Neural cell (in vitro differentiated cells): Measurements from ENCODE around the gene COL19A1. TPM values are rescaled to one million over a fixed set of nuclear protein-coding genes. Genes with fewer than 3 reads are reported as not detected.

ENCODE experiments used
- H2AFZ ChIP-seq: fragments of 200-600, 300-800 bp; sonication (generic), shearing (Covaris generic); 2 replicates; pipeline ENCODE4 v1.6.0; 2014; ENCODE audit warnings: low read depth, mild to moderate bottlenecking, antibody characterized with exemption, low read length, moderate library complexity
- H3F3A ChIP-seq: fragments of 200-600 bp; shearing (Covaris generic); 2 replicates; pipeline ENCODE4 v1.6.1; 2016; ENCODE audit warnings: mild to moderate bottlenecking, moderate library complexity, mixed read lengths, antibody characterized with exemption, low read length; ENCODE audit not compliant: insufficient read depth, poor library complexity, severe bottlenecking
- H3K27ac ChIP-seq: fragments of 200-600, 300-800 bp; sonication (generic), shearing (Covaris generic); 2 replicates; pipeline ENCODE4 v1.5.1; 2014; ENCODE audit warnings: mild to moderate bottlenecking, low read length, moderate library complexity
- H3K27me3 ChIP-seq: fragments of 300-800, 200-600 bp; sonication (generic), shearing (Covaris generic); 2 replicates; pipeline ENCODE4 v1.6.0; 2014; ENCODE audit warnings: mild to moderate bottlenecking, low read depth, low read length, moderate library complexity; ENCODE audit not compliant: insufficient read depth
- H3K36me3 ChIP-seq: fragments of 300-800, 200-600 bp; sonication (generic), shearing (Covaris generic); 2 replicates; pipeline ENCODE4 v1.5.1; 2014; ENCODE audit warnings: mild to moderate bottlenecking, antibody characterized with exemption, low read length, moderate library complexity; ENCODE audit not compliant: insufficient read depth
- H3K4me2 ChIP-seq: fragments of 300-800, 200-600 bp; sonication (generic), shearing (Covaris generic); 2 replicates; pipeline ENCODE4 v1.6.0; 2014; ENCODE audit warnings: mild to moderate bottlenecking, low read length
- H3K4me3 ChIP-seq: fragments of 300-800, 200-600 bp; sonication (generic), shearing (Covaris generic); 2 replicates; pipeline ENCODE4 v1.5.1; 2014; ENCODE audit warnings: mild to moderate bottlenecking, low read length, moderate library complexity
- H3K79me2 ChIP-seq: fragments of 200-600 bp; shearing (Covaris generic); replicated peaks from 2 replicates; pipeline ENCODE4 v1.6.0; 2014; ENCODE audit warnings: mild to moderate bottlenecking, low read length, moderate library complexity; ENCODE audit not compliant: insufficient read depth
- H3K9ac ChIP-seq: fragments of 300-800, 200-600 bp; sonication (generic), shearing (Covaris generic); 2 replicates; pipeline ENCODE4 v1.6.1; 2016; ENCODE audit warnings: mild to moderate bottlenecking, low read length, mixed read lengths
- H3K9me2 ChIP-seq: fragments of 200-600 bp; shearing (Covaris generic); 2 replicates; pipeline ENCODE4 v1.6.1; 2016; ENCODE audit warnings: mild to moderate bottlenecking, low read length, mixed read lengths; ENCODE audit not compliant: insufficient read depth
- H3K9me3 ChIP-seq: fragments of 200-600, 300-800 bp; sonication (generic), shearing (Covaris generic); 2 replicates; pipeline ENCODE4 v1.6.1; 2016; ENCODE audit warnings: mild to moderate bottlenecking, mixed run types, low read length, moderate library complexity, mixed read lengths
- H4K20me1 ChIP-seq: fragments of 200-600 bp; shearing (Covaris generic); 2 replicates; pipeline ENCODE4 v1.6.1; 2016; ENCODE audit warnings: mild to moderate bottlenecking, mixed run types; ENCODE audit not compliant: insufficient read depth
- CTCF ChIP-seq: fragments of 450-650 bp; IDR thresholded peaks from 2 replicates; pipeline ENCODE4 v1.5.1; 2014; ENCODE audit warnings: antibody characterized with exemption, mild to moderate bottlenecking, moderate library complexity; ENCODE audit not compliant: poor library complexity, severe bottlenecking
- EP300 ChIP-seq: fragments of 450-650 bp; conservative IDR thresholded peaks from 2 replicates; pipeline ENCODE4 v1.6.1; 2014; ENCODE audit warnings: antibody characterized with exemption, mild to moderate bottlenecking, moderate library complexity; ENCODE audit not compliant: poor library complexity, severe bottlenecking
- EZH2 ChIP-seq: fragments of 200-600, 300-800 bp; shearing (Covaris generic), sonication (generic); IDR thresholded peaks from 2 replicates; pipeline ENCODE4 v1.6.1; 2014; ENCODE audit warnings: antibody characterized with exemption, low read length, borderline replicate concordance, mild to moderate bottlenecking; ENCODE audit not compliant: insufficient read depth, poor library complexity, severe bottlenecking
- MXI1 ChIP-seq: fragments of 450-650 bp; conservative IDR thresholded peaks from 2 replicates; pipeline ENCODE4 v1.6.1; 2014; ENCODE audit warnings: antibody characterized with exemption, mild to moderate bottlenecking; ENCODE audit not compliant: poor library complexity, severe bottlenecking
- POLR2AphosphoS5 ChIP-seq: IDR thresholded peaks from 2 replicates; pipeline ENCODE4 v1.6.1; 2012
- RAD21 ChIP-seq: fragments of 450-650 bp; conservative IDR thresholded peaks from 2 replicates; pipeline ENCODE4 v1.6.1; 2014; ENCODE audit warnings: antibody characterized with exemption, mild to moderate bottlenecking, moderate library complexity
- SMC3 ChIP-seq: fragments of 450-650 bp; conservative IDR thresholded peaks from 2 replicates; pipeline ENCODE4 v1.6.1; 2014; ENCODE audit warnings: antibody characterized with exemption, mild to moderate bottlenecking, moderate library complexity; ENCODE audit not compliant: poor library complexity
- TAF1 ChIP-seq: IDR thresholded peaks from 2 replicates; pipeline ENCODE4 v1.6.1; 2012; ENCODE audit warnings: low read depth
- polyA plus RNA-seq: library from polyadenylated mRNA; depleted of rRNA; stranded (reverse); fragments of >200 nt; gene quantifications from 2 replicates; pipeline ENCODE4 v1.2.3, GENCODE V29; 2014
- TF ChIP-seq, protein P1 (sequence below): IDR thresholded peaks from 2 replicates; pipeline ENCODE4 v1.6.1; 2012; ENCODE audit warnings: borderline replicate concordance

COL19A1 gene
- polyA plus RNA-seq, 1 donor from 2014 or later, result 0.24 TPM

DNA sequence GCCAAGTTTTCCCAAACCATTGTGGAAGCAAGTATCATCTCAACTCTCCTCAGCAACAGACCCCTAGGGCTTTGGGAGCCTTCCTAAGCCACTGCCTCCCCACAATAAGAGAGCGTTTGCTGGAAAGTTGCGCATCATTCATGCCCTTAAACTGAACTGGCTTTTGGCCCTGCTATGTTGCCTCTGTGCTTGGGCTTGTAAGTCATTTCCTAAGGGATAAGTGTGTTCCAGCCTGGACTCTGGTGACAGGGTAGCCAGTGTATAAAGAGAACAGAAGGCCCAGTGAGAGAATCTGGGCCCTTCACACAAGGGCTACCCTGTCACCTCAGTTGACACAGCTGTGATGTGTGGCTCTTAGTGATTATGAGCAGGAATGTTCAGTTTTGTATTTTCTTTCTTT is 358.7 kb downstream of the COL19A1 start:
- Histone ChIP-seq H3K27ac (no peak overlapping the region), H3K4me2 (no peak overlapping the region), H3K79me2 (no peaks in the 10 kb centered on the region), H3K36me3 (no peaks in the 10 kb centered on the region), H3K4me3 (no peak overlapping the region), H2AFZ (no peak overlapping the region), H4K20me1 (no peaks in the 10 kb centered on the region), H3K9me3 (no peaks in the 10 kb centered on the region), H3F3A (no peaks in the 10 kb centered on the region), H3K9me2 (no peaks in the 10 kb centered on the region), H3K27me3 (no peaks in the 10 kb centered on the region), H3K9ac (no peak overlapping the region)
- no peak for TF ChIP-seq EP300
- TF ChIP-seq RAD21, result no peak
- no peak for TF ChIP-seq CTCF
- TF ChIP-seq MXI1, result no peak
- TF ChIP-seq TAF1, result no peak
- TF ChIP-seq POLR2AphosphoS5, result no peak
- TF ChIP-seq, protein P1, sequence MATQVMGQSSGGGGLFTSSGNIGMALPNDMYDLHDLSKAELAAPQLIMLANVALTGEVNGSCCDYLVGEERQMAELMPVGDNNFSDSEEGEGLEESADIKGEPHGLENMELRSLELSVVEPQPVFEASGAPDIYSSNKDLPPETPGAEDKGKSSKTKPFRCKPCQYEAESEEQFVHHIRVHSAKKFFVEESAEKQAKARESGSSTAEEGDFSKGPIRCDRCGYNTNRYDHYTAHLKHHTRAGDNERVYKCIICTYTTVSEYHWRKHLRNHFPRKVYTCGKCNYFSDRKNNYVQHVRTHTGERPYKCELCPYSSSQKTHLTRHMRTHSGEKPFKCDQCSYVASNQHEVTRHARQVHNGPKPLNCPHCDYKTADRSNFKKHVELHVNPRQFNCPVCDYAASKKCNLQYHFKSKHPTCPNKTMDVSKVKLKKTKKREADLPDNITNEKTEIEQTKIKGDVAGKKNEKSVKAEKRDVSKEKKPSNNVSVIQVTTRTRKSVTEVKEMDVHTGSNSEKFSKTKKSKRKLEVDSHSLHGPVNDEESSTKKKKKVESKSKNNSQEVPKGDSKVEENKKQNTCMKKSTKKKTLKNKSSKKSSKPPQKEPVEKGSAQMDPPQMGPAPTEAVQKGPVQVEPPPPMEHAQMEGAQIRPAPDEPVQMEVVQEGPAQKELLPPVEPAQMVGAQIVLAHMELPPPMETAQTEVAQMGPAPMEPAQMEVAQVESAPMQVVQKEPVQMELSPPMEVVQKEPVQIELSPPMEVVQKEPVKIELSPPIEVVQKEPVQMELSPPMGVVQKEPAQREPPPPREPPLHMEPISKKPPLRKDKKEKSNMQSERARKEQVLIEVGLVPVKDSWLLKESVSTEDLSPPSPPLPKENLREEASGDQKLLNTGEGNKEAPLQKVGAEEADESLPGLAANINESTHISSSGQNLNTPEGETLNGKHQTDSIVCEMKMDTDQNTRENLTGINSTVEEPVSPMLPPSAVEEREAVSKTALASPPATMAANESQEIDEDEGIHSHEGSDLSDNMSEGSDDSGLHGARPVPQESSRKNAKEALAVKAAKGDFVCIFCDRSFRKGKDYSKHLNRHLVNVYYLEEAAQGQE, result no peak
- TF ChIP-seq EZH2, result no peak
- TF ChIP-seq SMC3, result no peak

GRCh38 chr6:70231311-70231710 is 365.0 kb downstream of the COL19A1 start:
- Histone ChIP-seq H3F3A (no peaks in the 10 kb centered on the region), H3K9ac (no peak overlapping the region), H3K4me3 (no peak overlapping the region), H3K27ac (no peak overlapping the region), H4K20me1 (no peaks in the 10 kb centered on the region), H3K9me3 (no peaks in the 10 kb centered on the region), H3K36me3 (no peaks in the 10 kb centered on the region), H3K79me2 (no peaks in the 10 kb centered on the region), H3K27me3 (no peaks in the 10 kb centered on the region), H3K9me2 (no peaks in the 10 kb centered on the region), H3K4me2 (no peak overlapping the region), H2AFZ (no peak overlapping the region)
- TF ChIP-seq CTCF, result no peak
- TF ChIP-seq MXI1, result no peak
- no peak for TF ChIP-seq EP300
- no peak for TF ChIP-seq POLR2AphosphoS5
